GM23338 (cell line): Measurements from ENCODE around the gene GOLT1B. TPM values are rescaled to one million over a fixed set of nuclear protein-coding genes. Genes with fewer than 3 reads are reported as not detected.

Experiments used
- ATAC-seq: fragments of 200-7000 bp; cut with Tn5 transposase; 3 replicates; pipeline ENCODE4 v1.9.1; 2020
- DNase-seq: peaks from one replicate; pipeline ENCODE4 v3.0.0-alpha.2; 2015; ENCODE audit warnings: low spot score
- H2AFZ ChIP-seq: fragments of 200-600 bp; sonication (generic); 2 replicates; pipeline ENCODE4 v1.8.0; 2016; ENCODE audit warnings: antibody characterized with exemption, mild to moderate bottlenecking, moderate library complexity
- H3F3A ChIP-seq: fragments of 200-600 bp; sonication (generic); replicated peaks from 2 replicates; pipeline ENCODE4 v1.8.0; 2017; ENCODE audit warnings: antibody characterized with exemption, mixed run types, low read depth
- H3K27ac ChIP-seq: fragments of 200-600 bp; sonication (generic); 2 replicates; pipeline ENCODE4 v1.6.1; 2016; ENCODE audit warnings: low read depth
- H3K27me3 ChIP-seq: fragments of 200-600 bp; sonication (generic); 2 replicates; pipeline ENCODE4 v1.8.0; 2016; ENCODE audit warnings: mild to moderate bottlenecking, mixed run types, moderate library complexity; ENCODE audit not compliant: insufficient read depth
- H3K36me3 ChIP-seq: fragments of 200-600 bp; sonication (generic); 2 replicates; pipeline ENCODE4 v1.8.0; 2016; ENCODE audit warnings: mild to moderate bottlenecking; ENCODE audit not compliant: insufficient read depth
- H3K4me1 ChIP-seq: fragments of 200-600 bp; sonication (generic); 2 replicates; pipeline ENCODE4 v1.8.0; 2016; ENCODE audit warnings: mild to moderate bottlenecking, moderate library complexity; ENCODE audit not compliant: insufficient read depth
- H3K4me2 ChIP-seq: fragments of 200-600 bp; sonication (generic); 2 replicates; pipeline ENCODE4 v1.7.1; 2017; ENCODE audit warnings: mixed run types
- H3K4me3 ChIP-seq: fragments of 200-600 bp; sonication (generic); 2 replicates; pipeline ENCODE4 v1.6.1; 2016; ENCODE audit warnings: mixed run types
- H3K79me2 ChIP-seq: fragments of 200-600 bp; sonication (generic); replicated peaks from 2 replicates; pipeline ENCODE4 v1.8.0; 2017; ENCODE audit warnings: mild to moderate bottlenecking; ENCODE audit not compliant: insufficient read depth
- H3K9me2 ChIP-seq: fragments of 200-600 bp; sonication (generic); 2 replicates; pipeline ENCODE4 v1.8.0; 2017; ENCODE audit not compliant: insufficient read depth
- H4K20me1 ChIP-seq: fragments of 200-600 bp; sonication (generic); replicated peaks from 2 replicates; pipeline ENCODE4 v1.8.0; 2017; ENCODE audit warnings: mild to moderate bottlenecking; ENCODE audit not compliant: insufficient read depth
- H3K27ac Mint-ChIP-seq: 2 replicates; pipeline ENCODE4 v1.8.0; 2020; ENCODE audit warnings: inconsistent platforms, mild to moderate bottlenecking, moderate library complexity, mixed read lengths
- H3K27me3 Mint-ChIP-seq: 3 replicates; pipeline ENCODE4 v1.8.0; 2022; ENCODE audit warnings: low read depth, mild to moderate bottlenecking, moderate library complexity, mixed read lengths, inconsistent platforms; ENCODE audit not compliant: insufficient read depth, poor library complexity
- H3K36me3 Mint-ChIP-seq: 3 replicates; pipeline ENCODE4 v1.8.0; 2021; ENCODE audit warnings: low read depth, mild to moderate bottlenecking, inconsistent platforms, moderate library complexity, mixed read lengths
- H3K4me1 Mint-ChIP-seq: 3 replicates; pipeline ENCODE4 v1.8.0; 2020; ENCODE audit warnings: mild to moderate bottlenecking, inconsistent platforms, mixed read lengths
- H3K4me3 Mint-ChIP-seq: 3 replicates; pipeline ENCODE4 v1.8.0; 2021; ENCODE audit warnings: moderate library complexity, mild to moderate bottlenecking, inconsistent platforms, mixed read lengths
- H3K9me3 Mint-ChIP-seq: 3 replicates; pipeline ENCODE4 v1.8.0; 2020; ENCODE audit warnings: moderate library complexity, mild to moderate bottlenecking, inconsistent platforms, mixed read lengths
- CREB1 ChIP-seq: fragments of 250-450 bp; sonication (Bioruptor Pico); IDR thresholded peaks from 2 replicates; pipeline ENCODE4 v1.5.0; 2020; ENCODE audit warnings: low read depth, mild to moderate bottlenecking, moderate library complexity
- ETS1 ChIP-seq: IDR thresholded peaks from 2 replicates; pipeline ENCODE4 v1.6.1; 2016; ENCODE audit warnings: antibody characterized with exemption
- EZH2 ChIP-seq: fragments of 200-600 bp; sonication (generic); IDR thresholded peaks from one replicate; pipeline ENCODE4 v1.8.0; 2017; ENCODE audit warnings: antibody characterized with exemption, mild to moderate bottlenecking, low read depth; ENCODE audit not compliant: unreplicated experiment
- EZH2phosphoT487 ChIP-seq: fragments of 200-600 bp; sonication (generic); IDR thresholded peaks from one replicate; pipeline ENCODE4 v1.8.1; 2018; ENCODE audit warnings: antibody characterized with exemption; ENCODE audit not compliant: unreplicated experiment
- JUNB ChIP-seq: IDR thresholded peaks from one replicate; pipeline ENCODE4 v1.6.1; 2016; ENCODE audit warnings: antibody characterized with exemption; ENCODE audit not compliant: unreplicated experiment
- NANOG ChIP-seq: IDR thresholded peaks from 2 replicates; pipeline ENCODE4 v1.6.1; 2016; ENCODE audit warnings: antibody characterized with exemption, borderline replicate concordance
- STAT1 ChIP-seq: IDR thresholded peaks from one replicate; pipeline ENCODE4 v1.6.1; 2016; ENCODE audit warnings: antibody characterized with exemption; ENCODE audit not compliant: unreplicated experiment
- ZNF114 ChIP-seq: fragments of 250-450 bp; sonication (Bioruptor Pico); IDR thresholded peaks from 2 replicates; pipeline ENCODE4 v1.5.0; 2020; ENCODE audit warnings: mild to moderate bottlenecking, moderate library complexity
- ZNF331 ChIP-seq: fragments of 250-450 bp; sonication (Bioruptor Pico); IDR thresholded peaks from 2 replicates; pipeline ENCODE4 v1.5.0; 2020; ENCODE audit warnings: low read depth, mild to moderate bottlenecking, moderate library complexity
- ZNF462 ChIP-seq: fragments of 250-450 bp; sonication (Bioruptor Pico); IDR thresholded peaks from 2 replicates; pipeline ENCODE4 v1.5.0; 2020; ENCODE audit warnings: mild to moderate bottlenecking, moderate library complexity
- polyA plus RNA-seq: library from polyadenylated mRNA; unstranded; fragments of >200 nt; fragmentation: Nextera tagmentation; extraction: Ambion mirVana; gene quantifications from 2 replicates; pipeline ENCODE4 v1.2.1, GENCODE V29; 2016
- total RNA-seq: library from RNA; depleted of rRNA; stranded (reverse); fragments of >200 nt; shearing (Covaris generic); gene quantifications from 2 replicates; pipeline ENCODE4 v1.2.3, GENCODE V29; 2014
- TF ChIP-seq, protein P1 (sequence below): IDR thresholded peaks from one replicate; pipeline ENCODE4 v1.6.1; 2018; ENCODE audit warnings: antibody characterized with exemption; ENCODE audit not compliant: unreplicated experiment

Gene GOLT1B
- total and polyA plus RNA-seq, 2 experiments from 2014 or later: 24.3 to 41.7 TPM

DNA sequence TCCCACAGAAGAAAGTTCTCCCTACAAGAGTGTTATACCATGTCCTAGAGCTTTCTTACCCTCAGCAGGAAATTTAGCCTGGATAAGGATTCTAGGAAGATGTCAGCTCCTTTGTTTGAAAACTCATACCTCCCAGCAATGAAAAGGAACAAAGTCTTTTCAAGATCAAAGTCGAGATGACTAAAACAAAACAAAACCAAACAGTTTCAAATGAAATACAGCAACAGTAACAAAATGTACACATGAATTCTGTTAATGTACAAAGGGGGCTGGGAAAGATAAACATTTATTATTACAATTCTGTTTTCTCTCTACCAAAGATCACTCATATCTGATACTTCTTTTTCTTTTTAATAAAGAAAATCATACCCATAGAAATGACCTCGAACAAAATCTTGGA is 61.3 kb downstream of the GOLT1B start:
- Mint-ChIP-seq H3K4me1 (no peaks in the 10 kb centered on the region), H3K27ac (no peak overlapping the region), H3K36me3 (no peaks in the 10 kb centered on the region), H3K4me3 (no peak overlapping the region), H3K9me3 (no peaks in the 10 kb centered on the region), H3K27me3 (no peaks in the 10 kb centered on the region)
- DNase-seq (no peak), ATAC-seq (no peak)
- no peak overlapping the region for H2AFZ ChIP-seq
- no peak overlapping the region for H3K4me2 ChIP-seq
- H4K20me1 ChIP-seq: no peaks in the 10 kb centered on the region
- TF ChIP-seq ZNF462 (CRISPR knock-in tag): no peak
- no peak for TF ChIP-seq ZNF114 (CRISPR knock-in tag)
- no peaks in the 10 kb centered on the region for H3K79me2 ChIP-seq
- no peaks in the 10 kb centered on the region for H3F3A ChIP-seq
- no peak overlapping the region for H3K27ac ChIP-seq
- H3K9me2 ChIP-seq: no peaks in the 10 kb centered on the region
- no peak overlapping the region for H3K4me3 ChIP-seq
- H3K36me3 ChIP-seq: no peaks in the 10 kb centered on the region
- no peaks in the 10 kb centered on the region for H3K4me1 ChIP-seq
- H3K27me3 ChIP-seq: no peaks in the 10 kb centered on the region

- Histone ChIP-seq H3K9me2 (no peaks in the 10 kb centered on the region), H3K79me2 (no peaks in the 10 kb centered on the region), H3K4me3 (no peak overlapping the region), H3F3A (no peaks in the 10 kb centered on the region), H3K27me3 (no peaks in the 10 kb centered on the region), H2AFZ (no peak overlapping the region), H3K4me2 (no peak overlapping the region), H3K4me1 (no peaks in the 10 kb centered on the region), H3K36me3 (no peaks in the 10 kb centered on the region), H3K27ac (no peak overlapping the region), H4K20me1 (no peaks in the 10 kb centered on the region)
- no peaks in the 10 kb centered on the region for H3K36me3 Mint-ChIP-seq
- H3K27me3 Mint-ChIP-seq: no peaks in the 10 kb centered on the region
- no peak overlapping the region for H3K4me3 Mint-ChIP-seq
- H3K9me3 Mint-ChIP-seq: no peaks in the 10 kb centered on the region
- ATAC-seq (no peak), DNase-seq (no peak)
- H3K27ac Mint-ChIP-seq: no peak overlapping the region
- H3K4me1 Mint-ChIP-seq: no peaks in the 10 kb centered on the region
- TF ChIP-seq CREB1 (CRISPR knock-in tag) (no peak), ZNF331 (no peak), EZH2 (no peak), ZNF114 (CRISPR knock-in tag) (no peak), NANOG (no peak), STAT1 (no peak), JUNB (no peak), ETS1 (no peak), EZH2phosphoT487 (no peak)
- TF ChIP-seq, protein P1, sequence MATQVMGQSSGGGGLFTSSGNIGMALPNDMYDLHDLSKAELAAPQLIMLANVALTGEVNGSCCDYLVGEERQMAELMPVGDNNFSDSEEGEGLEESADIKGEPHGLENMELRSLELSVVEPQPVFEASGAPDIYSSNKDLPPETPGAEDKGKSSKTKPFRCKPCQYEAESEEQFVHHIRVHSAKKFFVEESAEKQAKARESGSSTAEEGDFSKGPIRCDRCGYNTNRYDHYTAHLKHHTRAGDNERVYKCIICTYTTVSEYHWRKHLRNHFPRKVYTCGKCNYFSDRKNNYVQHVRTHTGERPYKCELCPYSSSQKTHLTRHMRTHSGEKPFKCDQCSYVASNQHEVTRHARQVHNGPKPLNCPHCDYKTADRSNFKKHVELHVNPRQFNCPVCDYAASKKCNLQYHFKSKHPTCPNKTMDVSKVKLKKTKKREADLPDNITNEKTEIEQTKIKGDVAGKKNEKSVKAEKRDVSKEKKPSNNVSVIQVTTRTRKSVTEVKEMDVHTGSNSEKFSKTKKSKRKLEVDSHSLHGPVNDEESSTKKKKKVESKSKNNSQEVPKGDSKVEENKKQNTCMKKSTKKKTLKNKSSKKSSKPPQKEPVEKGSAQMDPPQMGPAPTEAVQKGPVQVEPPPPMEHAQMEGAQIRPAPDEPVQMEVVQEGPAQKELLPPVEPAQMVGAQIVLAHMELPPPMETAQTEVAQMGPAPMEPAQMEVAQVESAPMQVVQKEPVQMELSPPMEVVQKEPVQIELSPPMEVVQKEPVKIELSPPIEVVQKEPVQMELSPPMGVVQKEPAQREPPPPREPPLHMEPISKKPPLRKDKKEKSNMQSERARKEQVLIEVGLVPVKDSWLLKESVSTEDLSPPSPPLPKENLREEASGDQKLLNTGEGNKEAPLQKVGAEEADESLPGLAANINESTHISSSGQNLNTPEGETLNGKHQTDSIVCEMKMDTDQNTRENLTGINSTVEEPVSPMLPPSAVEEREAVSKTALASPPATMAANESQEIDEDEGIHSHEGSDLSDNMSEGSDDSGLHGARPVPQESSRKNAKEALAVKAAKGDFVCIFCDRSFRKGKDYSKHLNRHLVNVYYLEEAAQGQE: no peak
Measured at GRCh38 chr12:21566223-21566906, 64.8 kb downstream of the GOLT1B start.
